GM12873 (cell line): ENCODE measurements around the gene IL23A.

Source experiments
- TF ChIP-seq, protein P1 (sequence below): IDR thresholded peaks from 2 replicates; pipeline ENCODE4 v1.5.1; 2012; ENCODE audit warnings: low read depth, mild to moderate bottlenecking, moderate library complexity, low read length, control low read depth; ENCODE audit not compliant: insufficient read depth; ENCODE audit errors: missing control alignments

Gene IL23A

DNA sequence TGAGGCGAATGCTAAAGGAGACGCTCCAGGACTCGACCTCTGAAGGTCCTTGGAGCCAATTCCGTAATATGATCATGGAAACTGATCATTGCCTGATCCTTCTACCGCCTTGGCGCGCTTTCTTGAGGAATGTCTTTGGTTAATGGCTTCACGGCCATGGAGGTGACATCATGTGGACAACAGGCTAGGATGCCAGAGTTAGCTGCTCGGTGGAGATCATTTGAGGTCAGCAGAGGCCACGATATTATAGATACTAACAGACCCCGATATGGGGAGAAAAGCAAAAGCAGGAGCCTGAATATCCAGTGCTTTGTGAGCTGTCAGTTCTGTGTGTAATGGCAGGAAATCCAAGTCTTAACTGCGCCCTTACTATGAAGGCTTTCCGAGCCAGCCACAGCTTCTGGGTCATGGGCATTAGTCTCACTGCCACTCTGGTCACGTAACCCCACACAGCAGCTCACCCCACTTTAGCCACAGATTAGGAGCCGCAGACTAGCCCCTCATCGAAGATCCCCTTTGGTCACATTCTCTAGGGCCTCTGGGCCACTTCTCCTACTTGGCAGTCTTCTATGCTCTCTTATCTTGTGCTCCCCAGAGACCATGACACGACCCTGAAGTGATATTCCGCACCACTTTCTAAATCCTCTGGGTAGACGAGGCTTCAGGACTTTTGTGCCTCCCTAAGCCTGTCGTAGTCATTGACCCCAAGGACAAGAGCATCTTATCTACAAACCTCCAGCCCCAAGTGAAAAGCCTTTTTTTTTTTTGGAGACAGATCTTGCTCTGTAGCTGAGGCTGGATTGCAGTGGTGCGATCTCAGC, 37.8 kb upstream of the IL23A start:
- TF ChIP-seq, protein P1, sequence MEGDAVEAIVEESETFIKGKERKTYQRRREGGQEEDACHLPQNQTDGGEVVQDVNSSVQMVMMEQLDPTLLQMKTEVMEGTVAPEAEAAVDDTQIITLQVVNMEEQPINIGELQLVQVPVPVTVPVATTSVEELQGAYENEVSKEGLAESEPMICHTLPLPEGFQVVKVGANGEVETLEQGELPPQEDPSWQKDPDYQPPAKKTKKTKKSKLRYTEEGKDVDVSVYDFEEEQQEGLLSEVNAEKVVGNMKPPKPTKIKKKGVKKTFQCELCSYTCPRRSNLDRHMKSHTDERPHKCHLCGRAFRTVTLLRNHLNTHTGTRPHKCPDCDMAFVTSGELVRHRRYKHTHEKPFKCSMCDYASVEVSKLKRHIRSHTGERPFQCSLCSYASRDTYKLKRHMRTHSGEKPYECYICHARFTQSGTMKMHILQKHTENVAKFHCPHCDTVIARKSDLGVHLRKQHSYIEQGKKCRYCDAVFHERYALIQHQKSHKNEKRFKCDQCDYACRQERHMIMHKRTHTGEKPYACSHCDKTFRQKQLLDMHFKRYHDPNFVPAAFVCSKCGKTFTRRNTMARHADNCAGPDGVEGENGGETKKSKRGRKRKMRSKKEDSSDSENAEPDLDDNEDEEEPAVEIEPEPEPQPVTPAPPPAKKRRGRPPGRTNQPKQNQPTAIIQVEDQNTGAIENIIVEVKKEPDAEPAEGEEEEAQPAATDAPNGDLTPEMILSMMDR = no peak

DNA sequence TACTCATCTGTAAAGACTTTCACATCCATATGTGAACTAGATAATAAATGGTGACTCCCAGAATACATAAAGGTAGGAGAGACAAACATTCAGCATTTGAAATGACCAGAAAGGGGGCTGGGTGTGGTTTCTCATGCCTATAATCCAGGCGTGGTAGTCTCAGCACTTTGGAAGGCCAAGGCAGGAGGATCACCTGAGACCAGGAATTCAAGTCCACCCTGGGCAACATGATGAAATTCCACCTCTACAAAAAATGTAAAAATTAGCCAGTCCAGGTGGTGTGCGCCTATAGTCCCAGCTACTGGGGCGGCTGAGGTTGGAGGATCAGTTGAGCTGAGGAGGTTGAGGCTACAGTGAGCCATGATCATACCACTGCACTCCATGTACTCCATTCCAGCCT, 34.4 kb upstream of the IL23A start:
- TF ChIP-seq, protein P1 = no peak

DNA sequence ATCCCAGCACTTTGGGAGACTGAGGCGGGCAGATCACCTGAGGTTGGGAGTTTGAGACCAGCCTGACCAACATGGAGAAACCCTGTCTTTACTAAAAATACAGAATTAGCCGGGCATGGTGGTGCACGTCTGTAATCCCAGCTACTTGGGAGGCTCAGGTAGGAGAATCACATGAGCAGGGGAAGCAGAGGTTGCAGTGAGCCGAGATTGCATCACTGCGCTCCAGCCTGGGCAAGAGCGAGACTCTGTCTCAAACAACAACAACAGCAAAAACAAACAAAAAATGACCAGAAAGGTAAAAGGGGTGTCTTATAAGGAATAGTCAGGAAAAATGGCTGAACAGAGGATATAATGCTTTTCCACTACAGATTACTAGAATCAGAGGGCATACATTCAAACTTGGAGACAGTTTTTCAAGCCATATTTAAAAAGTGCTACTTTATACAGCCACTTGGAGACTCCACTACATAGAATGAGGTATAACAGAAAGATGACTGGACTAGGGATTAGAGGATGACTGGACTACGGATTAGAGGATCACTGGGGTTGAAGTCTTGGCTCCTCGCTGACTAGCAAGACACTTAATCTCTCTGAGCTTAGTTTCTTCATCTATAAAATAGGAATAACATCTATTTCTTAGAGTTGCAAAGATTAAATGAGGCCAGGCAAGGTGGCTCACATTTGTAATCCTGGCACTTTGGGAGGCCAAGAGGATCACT, 33.7 kb upstream of the IL23A start:
- TF ChIP-seq, protein P1 = no peak

DNA sequence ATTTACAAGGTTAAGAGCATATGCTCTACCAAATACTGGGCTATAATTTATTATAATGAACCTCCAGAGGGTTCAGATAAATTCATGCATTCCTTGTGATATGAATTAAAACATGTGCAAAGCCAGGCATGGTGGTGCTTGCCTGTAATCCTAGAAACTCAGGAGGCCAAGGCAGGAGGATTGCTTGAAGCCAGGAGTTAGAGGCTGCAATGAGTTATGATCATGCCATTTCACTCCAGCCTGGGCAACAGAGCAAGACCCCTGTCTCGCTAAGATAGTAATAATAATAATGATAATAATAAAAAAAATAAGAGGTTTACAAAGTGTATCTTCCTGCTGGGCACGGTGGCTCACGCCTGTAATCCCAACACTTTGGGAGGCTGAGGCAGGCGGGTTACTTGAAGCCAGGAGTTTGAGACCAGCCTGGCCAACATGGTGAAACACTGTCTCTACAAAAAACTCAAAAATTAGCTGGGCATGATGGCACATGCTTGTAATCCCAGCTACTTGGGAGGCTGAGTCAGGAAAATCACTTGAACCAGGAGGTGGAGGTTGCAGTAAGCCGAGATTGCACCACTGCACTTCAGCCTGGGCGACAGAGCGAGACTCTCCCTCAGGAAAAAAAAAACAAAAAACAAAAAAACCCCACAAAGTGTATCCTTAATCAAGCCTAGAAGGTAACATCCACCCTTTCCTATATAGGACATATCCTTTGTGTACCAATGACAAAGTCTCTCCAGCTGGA, 31.3 kb upstream of the IL23A start:
- TF ChIP-seq, protein P1 = no peak

DNA sequence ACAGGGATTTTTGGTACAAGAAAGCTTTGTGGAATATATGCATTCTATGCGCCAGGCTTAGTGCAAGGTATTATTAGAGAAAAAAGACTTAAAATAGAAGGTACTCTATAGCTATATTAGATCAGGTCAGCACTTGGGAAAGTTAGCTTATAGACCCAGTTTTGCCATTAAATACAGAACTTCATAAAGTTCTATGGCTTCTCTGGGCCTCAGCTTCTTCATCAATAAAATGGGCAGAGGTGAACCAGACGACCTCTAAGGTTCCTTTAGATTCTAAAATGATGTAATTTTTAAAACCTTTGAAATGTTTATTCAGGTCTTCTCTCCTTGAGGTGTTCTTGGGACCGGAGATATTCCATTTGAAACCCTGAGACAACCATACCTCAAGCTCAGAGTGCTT, 30.0 kb upstream of the IL23A start:
- TF ChIP-seq, protein P1 = no peak

DNA sequence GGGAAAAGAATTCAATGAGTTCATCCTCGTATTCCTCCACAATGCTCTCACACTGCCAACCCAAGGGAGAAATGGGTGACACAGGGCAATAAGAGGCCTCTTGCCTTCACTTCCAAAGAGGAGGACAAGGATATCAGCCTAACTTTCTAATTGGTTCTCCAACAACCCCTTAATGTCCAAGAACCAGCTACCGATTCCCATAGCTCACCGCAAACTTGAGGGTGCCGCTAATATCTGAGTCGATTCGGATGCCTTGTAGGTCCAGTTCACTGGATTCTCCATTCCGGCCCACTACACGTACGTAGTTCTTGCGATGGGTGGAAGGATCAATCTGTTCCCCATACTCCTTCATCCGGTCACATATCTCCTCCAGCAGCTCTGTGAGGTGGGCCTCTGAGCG, 27.7 kb upstream of the IL23A start:
- TF ChIP-seq, protein P1 = no peak

DNA sequence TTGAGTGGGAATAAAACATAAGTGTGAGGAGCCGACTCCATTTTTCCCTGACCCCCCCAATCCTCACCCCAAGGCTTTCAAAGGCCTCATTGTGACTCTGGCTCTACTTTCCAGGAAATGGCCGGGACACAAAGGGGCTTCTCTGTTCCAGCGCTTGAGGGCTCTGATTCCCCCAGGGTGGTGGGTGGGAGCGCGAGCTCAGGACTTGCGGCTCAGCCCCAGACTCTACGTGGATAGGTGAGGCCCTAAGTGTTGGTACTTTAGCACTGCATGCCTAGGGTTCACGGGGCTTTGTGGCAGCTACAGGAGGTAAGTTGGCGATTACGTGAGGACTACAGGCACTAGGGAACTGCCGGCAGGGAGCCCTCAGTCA, 23.4 kb upstream of the IL23A start:
- TF ChIP-seq, protein P1 = no peak
